NOMO-1 treated with DMSO at 0.1 percent for 48 hours (cell line): ENCODE data around the gene SEMA4A.
"Not testable (repeated sequence)": the region's sequence is repeated elsewhere in the genome, so short reads cannot be mapped to it uniquely, and the experiment has no call there.

Experiments
- DNase-seq: peaks from one replicate; lab custom pipeline; 2025; ENCODE audit not compliant: unreplicated experiment; lab: John Stamatoyannopoulos, UW

Gene SEMA4A

DNA sequence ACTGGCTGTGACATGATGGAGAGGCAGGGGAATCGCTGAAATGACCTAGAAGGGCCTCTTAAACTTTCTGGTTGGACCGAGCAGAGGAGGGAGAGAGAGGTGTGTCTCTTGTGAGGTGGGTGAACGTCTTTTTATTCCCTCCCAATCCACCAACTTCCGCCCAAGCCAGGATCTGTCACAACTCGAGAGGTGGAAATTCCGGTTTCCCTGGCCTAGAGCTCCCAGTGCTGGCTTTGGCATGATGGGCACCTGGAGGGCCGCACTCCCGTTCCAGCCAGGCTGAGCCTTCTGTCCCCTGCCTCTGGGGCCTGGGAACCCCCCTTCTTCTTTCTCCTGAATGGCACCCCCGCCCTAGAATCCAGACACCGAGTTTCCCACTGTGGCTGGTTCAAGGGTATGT is at the start of gene SEMA4A:
Gene SEMA4A (plus strand): TSS at position 224 of the 400 bp plus-strand sequence. CDS start 994 bp downstream, outside the sequence.
- no peak for DNase-seq

GRCh38 chr1:156104065-156104810 is 49.1 kb upstream of the SEMA4A start:
- DNase-seq, result no peak

DNA sequence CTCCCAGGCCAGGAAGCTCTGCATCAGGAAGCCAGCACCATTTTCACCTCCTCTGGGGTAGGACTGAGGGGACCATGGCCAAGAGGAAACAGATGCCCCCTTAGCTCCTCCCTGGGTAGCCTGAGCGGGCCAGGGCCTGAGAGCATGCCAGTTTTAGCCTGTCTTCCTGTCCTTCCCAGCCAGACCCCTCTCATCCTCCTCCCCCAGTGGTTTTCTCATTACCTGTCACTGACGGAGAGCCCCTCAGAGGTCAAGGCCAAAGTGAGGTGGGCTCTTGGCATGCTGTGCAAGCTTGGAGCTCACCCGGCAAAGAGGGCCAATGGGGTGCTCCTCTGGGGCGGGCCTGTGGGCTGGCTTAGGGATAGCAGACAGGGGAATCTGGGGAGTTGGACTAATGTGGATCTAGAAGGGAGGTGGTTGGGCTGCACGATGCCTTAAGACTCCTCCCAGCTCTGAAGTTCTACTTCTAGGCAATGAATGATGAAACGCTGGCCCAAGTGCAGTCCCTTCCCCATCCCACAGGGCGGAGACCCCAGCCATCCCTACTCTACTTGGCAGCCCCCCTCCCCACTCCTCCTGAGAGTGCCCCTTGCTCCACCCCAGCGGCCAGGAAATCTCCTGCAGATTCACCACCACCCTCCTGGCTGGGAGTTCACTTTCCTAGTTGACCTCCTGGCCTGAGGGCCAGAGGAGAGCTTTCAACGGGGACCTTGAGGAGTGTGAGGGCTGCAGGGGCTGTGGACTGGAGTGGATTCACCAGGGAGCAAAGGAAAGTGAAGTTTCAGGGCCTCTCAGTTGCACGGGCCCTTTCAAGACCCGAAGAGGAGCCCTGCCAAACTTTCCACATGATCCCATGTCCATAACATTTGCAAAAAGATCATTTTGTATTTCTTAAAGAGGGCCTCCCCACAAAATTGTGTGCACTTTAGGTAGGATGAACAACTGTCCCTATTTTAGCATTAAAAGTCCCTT is 48.2 kb upstream of the SEMA4A start:
- DNase-seq, result no peak

DNA sequence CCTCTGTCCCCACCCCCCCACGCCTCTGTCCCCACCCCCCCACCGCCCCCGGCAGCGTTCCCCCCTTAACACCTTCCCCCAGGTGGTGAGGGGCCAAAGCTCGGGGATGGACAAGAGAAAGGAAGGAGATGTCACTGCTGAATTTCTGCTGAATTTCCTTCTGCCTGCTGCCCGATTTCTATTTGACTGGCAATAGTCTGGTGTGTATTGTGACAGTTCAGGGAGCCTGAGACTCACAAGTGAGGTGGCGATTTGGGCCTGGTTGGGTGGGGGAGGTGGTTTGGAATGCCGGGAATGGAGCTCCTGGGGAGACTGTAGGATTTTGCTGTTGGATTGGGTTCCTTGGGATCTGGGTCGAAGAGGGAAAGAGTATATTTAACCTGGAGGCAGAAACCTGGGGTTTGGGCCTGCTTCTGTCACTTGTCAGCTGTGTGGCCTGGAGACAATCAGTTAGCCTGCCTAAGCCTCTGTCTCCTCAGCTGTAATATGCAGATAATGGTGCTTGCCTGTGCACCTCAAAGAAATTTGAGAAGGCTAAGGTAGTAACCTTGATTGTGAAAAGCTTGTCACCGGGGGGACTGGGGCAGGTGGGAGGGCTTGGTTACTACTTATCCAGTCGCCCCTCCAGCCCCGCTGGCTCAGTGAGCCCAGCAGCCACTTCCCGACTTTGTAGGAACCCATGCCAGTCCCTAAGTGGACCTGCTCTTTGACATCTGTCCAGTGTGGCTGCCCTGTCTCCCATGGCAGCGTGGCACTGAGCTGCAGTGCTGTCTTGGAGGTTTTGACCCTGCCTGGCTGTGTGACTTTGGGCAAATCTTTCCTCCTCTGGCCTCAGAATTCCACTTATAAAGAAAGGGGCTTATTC is 46.5 kb upstream of the SEMA4A start:
- no peak for DNase-seq

- DNase-seq, result no peak
These were observed 45.3 kb upstream of the SEMA4A start for GRCh38 chr1:156108057-156108456.

DNA sequence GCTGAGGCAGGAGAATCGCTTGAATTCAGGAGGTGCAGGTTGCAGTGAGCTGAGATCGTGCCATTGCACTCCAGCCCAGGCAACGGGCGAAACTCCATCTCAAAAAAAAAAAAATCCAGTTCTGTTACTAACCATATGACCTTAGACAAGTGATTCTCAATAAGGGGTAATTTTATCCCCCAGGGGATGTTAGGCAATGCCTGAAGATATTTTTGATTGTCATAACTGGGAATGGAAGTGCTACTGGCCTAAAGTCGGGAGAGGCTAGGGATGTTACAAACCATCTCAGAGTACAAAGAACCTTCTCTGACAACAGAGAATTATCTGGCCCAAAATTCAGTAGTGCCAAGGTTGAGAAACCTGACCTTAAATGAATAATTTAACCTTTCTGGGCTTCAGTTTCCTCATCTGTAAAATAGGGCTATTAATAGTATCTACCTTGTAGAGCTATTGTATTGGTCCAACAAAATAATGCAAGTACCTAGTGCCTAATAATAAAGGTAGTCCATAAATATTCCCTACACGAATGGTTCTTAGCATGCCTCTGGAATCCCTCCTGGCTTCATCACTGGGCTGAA is 44.6 kb upstream of the SEMA4A start:
- no peak for DNase-seq

DNA sequence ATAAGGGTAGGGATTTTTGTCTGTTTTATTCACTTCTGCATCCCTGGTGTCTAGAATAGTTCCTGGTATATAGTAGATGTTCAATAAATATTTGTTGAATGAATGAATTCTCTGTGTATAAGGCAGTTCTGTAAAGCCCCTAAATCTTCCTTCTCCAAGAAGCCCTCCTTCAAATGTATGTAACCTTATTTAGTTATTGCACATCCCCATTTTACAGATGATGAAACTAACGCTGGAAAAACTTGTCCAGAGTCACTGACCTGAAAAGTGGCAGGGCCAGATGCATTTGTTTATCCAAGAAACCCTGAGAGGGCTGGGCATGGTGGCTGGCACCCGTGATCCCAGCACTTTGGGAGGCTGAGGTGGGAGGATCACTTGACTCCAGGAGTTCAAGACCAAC is 43.1 kb upstream of the SEMA4A start:
- no peak for DNase-seq

GRCh38 chr1:156111355-156111962 is 41.9 kb upstream of the SEMA4A start:
- no peak for DNase-seq

DNA sequence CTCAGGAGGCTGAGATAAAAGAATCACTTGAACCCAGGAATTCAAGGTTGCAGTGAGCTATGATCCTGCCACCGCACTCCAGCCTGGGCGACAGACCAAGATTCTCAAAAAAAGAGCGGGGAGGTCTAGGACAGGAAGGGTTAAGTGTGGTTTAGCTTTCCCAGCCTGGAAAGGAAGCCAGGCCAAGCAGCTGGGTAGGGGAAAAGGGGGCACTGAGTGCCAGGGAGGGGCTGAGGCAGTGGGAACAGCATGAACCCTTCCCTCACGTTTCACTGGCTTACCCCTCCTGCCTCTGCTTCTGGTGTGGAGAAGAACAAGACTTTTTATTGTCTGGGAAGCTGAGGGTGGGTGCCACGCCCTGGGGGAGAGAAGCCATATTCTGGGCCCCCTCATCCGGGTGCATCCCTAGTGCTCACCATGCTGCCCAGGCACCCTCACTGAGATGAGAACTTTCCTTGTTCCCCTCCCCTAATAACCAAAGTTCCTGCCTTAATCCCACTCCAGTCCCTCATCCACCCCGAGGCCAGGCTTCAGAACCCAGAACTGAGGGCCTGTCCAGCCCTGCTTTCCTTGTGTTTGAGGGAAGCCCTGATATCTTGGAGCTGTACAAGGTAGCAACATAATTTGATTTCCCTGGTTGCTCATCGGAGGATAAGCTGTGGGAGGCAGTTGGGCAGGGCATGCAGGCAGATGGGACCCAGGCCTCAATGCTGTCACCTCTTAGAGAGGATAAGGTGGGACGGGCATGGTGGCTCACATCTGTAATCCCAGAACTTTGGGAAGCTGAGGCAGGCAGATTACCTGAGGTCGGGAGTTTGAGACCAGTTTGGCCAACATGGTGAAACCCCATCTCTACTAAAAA is 40.9 kb upstream of the SEMA4A start:
- no peak for DNase-seq

GRCh38 chr1:156113282-156113950 is 40.0 kb upstream of the SEMA4A start:
- no peak for DNase-seq

DNA sequence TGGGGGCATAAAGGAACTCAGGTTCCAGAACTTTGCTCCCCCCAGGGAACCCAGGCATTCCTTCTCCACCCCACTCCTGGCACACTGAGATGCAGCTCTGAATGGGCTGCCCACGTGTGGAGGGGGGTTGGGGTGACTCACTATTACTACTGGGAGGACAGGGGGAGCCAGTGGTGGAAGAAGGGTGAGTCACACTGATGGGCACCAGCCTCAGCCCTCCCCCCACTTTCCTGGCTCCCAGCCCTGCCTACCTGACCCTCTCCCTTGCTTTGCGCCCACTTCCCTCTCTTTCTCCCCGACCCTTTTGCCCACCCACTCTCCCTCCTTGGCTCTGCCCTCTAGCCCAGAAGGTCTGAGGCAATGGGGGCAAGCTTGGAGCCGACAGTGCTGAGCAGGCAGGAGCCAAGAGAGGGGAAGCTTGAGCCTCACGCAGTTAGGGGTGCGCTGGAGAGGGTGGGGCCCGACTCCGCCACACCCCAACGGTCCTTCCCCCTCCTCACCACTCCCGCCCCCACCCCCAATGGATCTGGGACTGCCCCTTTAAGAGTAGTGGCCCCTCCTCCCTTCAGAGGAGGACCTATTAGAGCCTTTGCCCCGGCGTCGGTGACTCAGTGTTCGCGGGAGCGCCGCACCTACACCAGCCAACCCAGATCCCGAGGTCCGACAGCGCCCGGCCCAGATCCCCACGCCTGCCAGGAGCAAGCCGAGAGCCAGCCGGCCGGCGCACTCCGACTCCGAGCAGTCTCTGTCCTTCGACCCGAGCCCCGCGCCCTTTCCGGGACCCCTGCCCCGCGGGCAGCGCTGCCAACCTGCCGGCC is 39.1 kb upstream of the SEMA4A start, which contains the start of gene LMNA:
Gene LMNA (plus strand): TSS at position 611 of the 818 bp plus-strand sequence. CDS start 208 bp downstream, outside the sequence.
- peak; percentile 88 for DNase-seq

GRCh38 chr1:156114919-156115513 is 38.4 kb upstream of the SEMA4A start:
- no peak for DNase-seq

- DNase-seq, result no peak
These were observed 37.6 kb upstream of the SEMA4A start for GRCh38 chr1:156115514-156116374.

- DNase-seq, result not testable (repeated sequence)
These were observed 36.7 kb upstream of the SEMA4A start for GRCh38 chr1:156116731-156117130.

DNA sequence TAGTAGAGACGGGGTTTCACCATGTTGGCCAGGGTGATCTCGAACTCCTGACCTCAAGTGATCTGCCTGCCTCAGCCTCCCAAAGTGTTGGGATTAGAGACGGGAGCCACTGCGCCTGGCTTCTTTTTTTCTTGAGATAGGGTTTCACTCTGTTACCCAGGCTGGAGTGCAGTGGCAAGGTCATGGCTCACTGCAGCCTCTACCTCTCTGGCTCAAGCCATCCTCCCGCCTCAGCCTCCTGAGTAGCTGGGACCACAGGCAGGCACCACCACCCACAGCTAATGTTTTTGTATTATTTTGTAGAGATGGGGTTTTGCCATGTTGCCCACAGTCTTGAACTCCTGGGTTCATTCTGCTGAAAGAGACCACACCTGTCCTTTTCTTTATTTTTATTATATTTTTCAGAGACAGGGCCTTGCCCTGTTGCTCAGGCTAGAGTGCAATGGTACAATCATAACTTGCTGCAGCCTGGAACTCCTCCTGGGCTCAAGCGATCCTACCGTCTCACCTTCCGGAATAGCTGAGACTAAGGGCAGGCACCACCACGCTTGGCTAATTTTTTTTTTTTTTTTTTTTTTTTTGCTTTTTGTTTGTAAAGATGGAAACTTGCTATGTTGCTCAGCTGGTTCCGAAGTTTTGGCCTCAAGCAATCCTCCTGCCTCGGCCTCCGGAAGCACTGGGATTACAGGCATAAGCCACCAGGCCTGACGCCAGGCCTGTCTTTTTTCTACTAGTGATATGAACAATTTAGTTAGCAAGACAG is 35.8 kb upstream of the SEMA4A start:
- no peak for DNase-seq
